ENCODE data around the gene TPPP3.
"Not testable (repeated sequence)": the region's sequence is repeated elsewhere in the genome, so short reads cannot be mapped to it uniquely, and the experiment has no call there.

The TPPP3 gene

DNA sequence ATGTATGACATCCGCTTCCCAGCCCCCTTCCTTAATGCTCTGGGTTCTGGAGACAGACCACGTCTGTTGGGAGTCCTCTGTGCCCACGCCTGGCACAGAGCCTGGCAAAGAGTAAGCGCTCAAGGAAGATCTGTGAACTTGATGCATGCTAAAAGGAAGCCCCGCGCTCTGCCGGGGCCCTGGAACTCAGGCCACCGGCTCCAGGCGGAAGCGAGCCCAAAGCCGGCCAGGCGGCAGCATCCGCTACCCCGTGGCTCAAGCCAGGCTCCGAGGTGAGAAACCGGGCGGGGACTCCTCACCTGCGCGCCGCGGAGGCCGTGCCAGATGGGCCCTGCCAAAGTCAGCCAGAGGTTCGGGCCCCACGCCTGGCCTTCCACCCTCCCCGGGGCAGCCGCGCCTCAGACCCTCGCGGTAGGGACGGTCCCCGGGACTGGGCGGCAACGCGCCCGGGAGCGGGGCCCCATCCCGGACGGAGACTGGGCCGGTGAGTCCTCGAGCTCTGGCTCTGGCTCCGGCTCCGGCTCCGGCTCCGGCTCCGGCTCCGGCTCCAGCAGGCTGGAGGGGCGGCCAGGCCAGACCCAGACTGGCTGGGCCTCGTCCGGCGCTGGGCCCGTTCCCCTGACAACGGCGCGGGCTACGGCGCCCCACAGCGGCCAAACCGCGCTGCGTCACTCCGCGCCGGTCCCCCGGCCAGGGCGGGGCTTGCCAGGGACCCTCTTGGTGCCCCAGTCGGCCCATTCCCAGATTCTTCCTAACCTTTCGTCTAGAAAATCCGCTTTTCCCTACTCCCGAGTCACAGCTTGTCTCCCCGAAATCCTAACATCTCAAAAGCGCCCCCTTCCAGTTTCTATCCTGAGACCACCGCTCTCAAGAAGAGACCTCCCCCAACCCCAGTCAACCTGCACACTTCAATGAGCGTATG, 22.8 kb upstream of the TPPP3 start, which contains the start of gene ZDHHC1:
Gene ZDHHC1 (minus strand): TSS at position 606 of the 922 bp plus-strand sequence. CDS start 8,702 bp downstream, outside the sequence.
- ATAC-seq, result peak; percentile 92

DNA sequence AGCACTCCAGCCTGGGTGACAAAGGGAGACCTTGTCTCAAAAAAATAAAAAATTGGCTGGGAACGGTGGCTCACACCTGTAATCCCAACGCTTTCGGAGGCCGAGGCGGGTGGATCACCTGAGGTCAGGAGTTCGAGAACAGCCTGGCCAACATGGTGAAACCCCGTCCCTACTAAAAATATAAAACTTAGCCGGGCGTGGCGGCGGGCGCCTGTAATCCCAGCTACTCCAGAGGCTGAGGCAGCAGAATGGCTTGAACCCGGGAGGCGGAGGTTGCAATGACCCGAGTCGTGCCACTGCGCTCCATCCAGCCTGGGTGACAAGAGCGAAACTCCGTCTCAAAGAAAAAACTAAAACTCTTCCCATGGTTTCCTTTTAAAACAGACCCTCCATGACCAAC, 22.1 kb upstream of the TPPP3 start:
- not testable (repeated sequence) for ATAC-seq

More for the DNA sequence above, 22.8 kb upstream of the TPPP3 start, which contains the start of gene ZDHHC1:
- TF ChIP-seq CSDC2 (CRISPR knock-in tag; IDR thresholded peaks at IDR 0.05) (0 out of 2 replicates have a peak, but pooled peaks have one; percentile 6), TOX (CRISPR knock-in tag; IDR thresholded peaks at IDR 0.05; ENCODE audit: borderline replicate concordance) (no peak)
- TF ChIP-seq, protein P1, sequence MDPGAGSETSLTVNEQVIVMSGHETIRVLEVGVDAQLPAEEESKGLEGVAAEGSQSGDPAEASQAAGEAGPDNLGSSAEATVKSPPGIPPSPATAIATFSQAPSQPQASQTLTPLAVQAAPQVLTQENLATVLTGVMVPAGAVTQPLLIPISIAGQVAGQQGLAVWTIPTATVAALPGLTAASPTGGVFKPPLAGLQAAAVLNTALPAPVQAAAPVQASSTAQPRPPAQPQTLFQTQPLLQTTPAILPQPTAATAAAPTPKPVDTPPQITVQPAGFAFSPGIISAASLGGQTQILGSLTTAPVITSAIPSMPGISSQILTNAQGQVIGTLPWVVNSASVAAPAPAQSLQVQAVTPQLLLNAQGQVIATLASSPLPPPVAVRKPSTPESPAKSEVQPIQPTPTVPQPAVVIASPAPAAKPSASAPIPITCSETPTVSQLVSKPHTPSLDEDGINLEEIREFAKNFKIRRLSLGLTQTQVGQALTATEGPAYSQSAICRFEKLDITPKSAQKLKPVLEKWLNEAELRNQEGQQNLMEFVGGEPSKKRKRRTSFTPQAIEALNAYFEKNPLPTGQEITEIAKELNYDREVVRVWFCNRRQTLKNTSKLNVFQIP (CRISPR knock-in tag; IDR thresholded peaks at IDR 0.05; ENCODE audit: borderline replicate concordance, low read depth), result no peak

GRCh38 chr16:67413978-67414911, 20.9 kb upstream of the TPPP3 start:
- no peak for ATAC-seq

GRCh38 chr16:67412294-67412693, 19.0 kb upstream of the TPPP3 start:
- no peak for ATAC-seq
- TF ChIP-seq, protein P2, sequence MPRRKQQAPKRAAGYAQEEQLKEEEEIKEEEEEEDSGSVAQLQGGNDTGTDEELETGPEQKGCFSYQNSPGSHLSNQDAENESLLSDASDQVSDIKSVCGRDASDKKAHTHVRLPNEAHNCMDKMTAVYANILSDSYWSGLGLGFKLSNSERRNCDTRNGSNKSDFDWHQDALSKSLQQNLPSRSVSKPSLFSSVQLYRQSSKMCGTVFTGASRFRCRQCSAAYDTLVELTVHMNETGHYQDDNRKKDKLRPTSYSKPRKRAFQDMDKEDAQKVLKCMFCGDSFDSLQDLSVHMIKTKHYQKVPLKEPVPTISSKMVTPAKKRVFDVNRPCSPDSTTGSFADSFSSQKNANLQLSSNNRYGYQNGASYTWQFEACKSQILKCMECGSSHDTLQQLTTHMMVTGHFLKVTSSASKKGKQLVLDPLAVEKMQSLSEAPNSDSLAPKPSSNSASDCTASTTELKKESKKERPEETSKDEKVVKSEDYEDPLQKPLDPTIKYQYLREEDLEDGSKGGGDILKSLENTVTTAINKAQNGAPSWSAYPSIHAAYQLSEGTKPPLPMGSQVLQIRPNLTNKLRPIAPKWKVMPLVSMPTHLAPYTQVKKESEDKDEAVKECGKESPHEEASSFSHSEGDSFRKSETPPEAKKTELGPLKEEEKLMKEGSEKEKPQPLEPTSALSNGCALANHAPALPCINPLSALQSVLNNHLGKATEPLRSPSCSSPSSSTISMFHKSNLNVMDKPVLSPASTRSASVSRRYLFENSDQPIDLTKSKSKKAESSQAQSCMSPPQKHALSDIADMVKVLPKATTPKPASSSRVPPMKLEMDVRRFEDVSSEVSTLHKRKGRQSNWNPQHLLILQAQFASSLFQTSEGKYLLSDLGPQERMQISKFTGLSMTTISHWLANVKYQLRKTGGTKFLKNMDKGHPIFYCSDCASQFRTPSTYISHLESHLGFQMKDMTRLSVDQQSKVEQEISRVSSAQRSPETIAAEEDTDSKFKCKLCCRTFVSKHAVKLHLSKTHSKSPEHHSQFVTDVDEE (CRISPR knock-in tag; IDR thresholded peaks at IDR 0.05), result no peak
- TF ChIP-seq ZNF8 (CRISPR knock-in tag; IDR thresholded peaks at IDR 0.05) (no peak), CSRNP3 (CRISPR knock-in tag; IDR thresholded peaks at IDR 0.05) (no peak), ZNF565 (CRISPR knock-in tag; conservative IDR thresholded peaks at IDR 0.05; ENCODE audit: low read depth) (no peak)

More at GRCh38 chr16:67413978-67414911, 20.9 kb upstream of the TPPP3 start:
- TF ChIP-seq ZNF565 (CRISPR knock-in tag; conservative IDR thresholded peaks at IDR 0.05; ENCODE audit: low read depth) (no peak), ZNF8 (CRISPR knock-in tag; IDR thresholded peaks at IDR 0.05) (no peak), ZC3H10 (CRISPR knock-in tag; IDR thresholded peaks at IDR 0.05) (no peak), ARNTL (CRISPR knock-in tag; IDR thresholded peaks at IDR 0.05; ENCODE audit: borderline replicate concordance, low read depth) (no peak), SNAI2 (CRISPR knock-in tag; IDR thresholded peaks at IDR 0.05) (no peak), CSRNP3 (CRISPR knock-in tag; IDR thresholded peaks at IDR 0.05) (no peak), PATZ1 (CRISPR knock-in tag; IDR thresholded peaks at IDR 0.05; ENCODE audit: borderline replicate concordance) (no peak)
- TF ChIP-seq, protein P1 (CRISPR knock-in tag; IDR thresholded peaks at IDR 0.05; ENCODE audit: borderline replicate concordance, low read depth), result no peak

All from SK-N-SH treated with all-trans-retinoic acid at 6 μM for 48 hours (cell line).